CD8-positive, alpha-beta memory T cell (primary cell): ENCODE measurements around the gene SIRT7. TPM values are rescaled to one million over a fixed set of nuclear protein-coding genes. Genes with fewer than 3 reads are reported as not detected.

Source experiments
- CTCF ChIA-PET: fragments of 350-600 bp; sonication (Branson Sonifier 250); formaldehyde crosslinking; loops from one replicate; lab custom pipeline; 2021; ENCODE audit warnings: antibody characterized with exemption; lab: Charles Lee
- POLR2A ChIA-PET: fragments of 350-600 bp; sonication (Branson Sonifier 250); formaldehyde crosslinking; loops from one replicate; lab custom pipeline; 2021; ENCODE audit warnings: antibody characterized with exemption; lab: Charles Lee
- DNase-seq, 5 donors: peaks; one replicate each; pipeline versions ENCODE4 v3.0.0 to v3.0.0-alpha.2; 2020 to 2022; ENCODE audit warnings: mixed read lengths in 1 of 5
- H3K27ac ChIP-seq: one replicate; pipeline ENCODE4 v1.7.0; 2013; ENCODE audit warnings: low read depth, mild to moderate bottlenecking, low read length, moderate library complexity
- H3K27me3 ChIP-seq: 2 replicates; pipeline ENCODE4 v1.7.0; 2013; ENCODE audit warnings: low read length, mild to moderate bottlenecking; ENCODE audit not compliant: insufficient read depth, poor library complexity, severe bottlenecking
- H3K36me3 ChIP-seq: 2 replicates; pipeline ENCODE4 v1.7.0; 2013; ENCODE audit warnings: mild to moderate bottlenecking, low read length, moderate library complexity; ENCODE audit not compliant: insufficient read depth
- H3K4me1 ChIP-seq: 2 replicates; pipeline ENCODE4 v1.7.0; 2013; ENCODE audit warnings: mild to moderate bottlenecking, low read length, moderate library complexity; ENCODE audit not compliant: insufficient read depth
- H3K4me3 ChIP-seq: 2 replicates; pipeline ENCODE4 v1.7.0; 2013; ENCODE audit warnings: mild to moderate bottlenecking, low read length
- H3K9me3 ChIP-seq: 2 replicates; pipeline ENCODE4 v1.7.0; 2013; ENCODE audit warnings: mild to moderate bottlenecking, low read length
- H3K27ac Mint-ChIP-seq, 8 donors: one replicate each; pipeline ENCODE4 v1.8.0; 2020 to 2021; ENCODE audit warnings: mixed read lengths in 8 of 8, mild to moderate bottlenecking in 6 of 8, inconsistent platforms in 3 of 8, moderate library complexity in 3 of 8
- H3K27me3 Mint-ChIP-seq, 2 donors: one replicate each; pipeline ENCODE4 v1.8.0; 2020 to 2021; ENCODE audit warnings: mixed read lengths in 2 of 2, mild to moderate bottlenecking in 1 of 2, moderate library complexity in 1 of 2
- H3K36me3 Mint-ChIP-seq, 3 donors: one replicate each; pipeline ENCODE4 v1.8.0; 2020 to 2021; ENCODE audit warnings: mixed read lengths in 3 of 3, inconsistent platforms in 1 of 3, mild to moderate bottlenecking in 1 of 3
- H3K4me1 Mint-ChIP-seq, 3 donors: one replicate each; pipeline ENCODE4 v1.8.0; 2020 to 2021; ENCODE audit warnings: mixed read lengths in 3 of 3, inconsistent platforms in 1 of 3, mild to moderate bottlenecking in 1 of 3
- H3K4me3 Mint-ChIP-seq, 7 donors: one replicate each; pipeline ENCODE4 v1.8.0; 2020 to 2021; ENCODE audit warnings: mixed read lengths in 7 of 7, mild to moderate bottlenecking in 6 of 7, moderate library complexity in 4 of 7, inconsistent platforms in 2 of 7
- H3K9me3 Mint-ChIP-seq, 5 donors: one replicate each; pipeline ENCODE4 v1.8.0; 2020 to 2022; ENCODE audit warnings: mixed read lengths in 5 of 5, mild to moderate bottlenecking in 3 of 5, moderate library complexity in 2 of 5, inconsistent platforms in 1 of 5
- polyA plus RNA-seq: library from polyadenylated mRNA; unstranded; fragments of 300-500 nt; fragmentation: Illumina TruSeq; gene quantifications from one replicate; pipeline ENCODE4 v1.2.3, GENCODE V29; 2021
- total RNA-seq, 2 experiments: library from RNA; stranded (reverse); gene quantifications; one replicate each; pipeline ENCODE4 v1.2.3, GENCODE V29; 2021

The SIRT7 gene
- total and polyA plus RNA-seq, 3 experiments from 2014 or later = 40.1 to 41.7 (median 41.4) TPM

DNA sequence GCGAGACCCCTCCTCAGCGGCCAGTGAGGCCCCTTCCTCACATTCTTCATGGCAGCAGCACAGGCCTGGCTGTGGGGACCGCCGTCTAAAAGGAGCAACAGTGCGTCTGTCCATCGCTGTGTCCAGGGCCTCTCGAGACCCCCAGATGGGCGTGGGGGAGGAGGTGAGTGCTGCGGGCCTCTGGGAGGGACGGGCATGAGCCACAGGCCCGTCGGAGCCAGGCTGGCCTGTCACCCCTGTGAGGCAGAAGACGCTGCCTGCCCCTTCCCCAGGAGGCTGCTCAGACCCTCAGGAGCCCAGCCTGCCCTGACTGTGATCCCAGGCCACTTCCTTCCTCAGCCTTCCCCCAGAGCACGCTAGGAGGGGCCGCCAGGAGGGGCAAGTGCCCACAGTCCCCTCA is 21.2 kb upstream of the SIRT7 start:
- no peak for DNase-seq
- peaks cover 4 to 11% of the 10 kb centered on the region in 2 donors for H3K27me3 Mint-ChIP-seq
- Histone ChIP-seq H3K4me1 (peaks cover 5% of the 10 kb centered on the region), H3K4me3 (no peak overlapping the region), H3K27ac (no peak overlapping the region), H3K27me3 (no peaks in the 10 kb centered on the region), H3K36me3 (no peaks in the 10 kb centered on the region), H3K9me3 (no peaks in the 10 kb centered on the region)
- no peak overlapping the region for H3K27ac Mint-ChIP-seq
- ChIA-PET CTCF (no interaction called here), POLR2A (no interaction called here)
- H3K4me1 Mint-ChIP-seq = peaks cover 0 to 8% (median 5%) of the 10 kb centered on the region in 3 donors
- peak overlapping the region in 1 of 7 donors; percentile 40 for H3K4me3 Mint-ChIP-seq
- H3K36me3 Mint-ChIP-seq = no peaks in the 10 kb centered on the region
- no peaks in the 10 kb centered on the region for H3K9me3 Mint-ChIP-seq

DNA sequence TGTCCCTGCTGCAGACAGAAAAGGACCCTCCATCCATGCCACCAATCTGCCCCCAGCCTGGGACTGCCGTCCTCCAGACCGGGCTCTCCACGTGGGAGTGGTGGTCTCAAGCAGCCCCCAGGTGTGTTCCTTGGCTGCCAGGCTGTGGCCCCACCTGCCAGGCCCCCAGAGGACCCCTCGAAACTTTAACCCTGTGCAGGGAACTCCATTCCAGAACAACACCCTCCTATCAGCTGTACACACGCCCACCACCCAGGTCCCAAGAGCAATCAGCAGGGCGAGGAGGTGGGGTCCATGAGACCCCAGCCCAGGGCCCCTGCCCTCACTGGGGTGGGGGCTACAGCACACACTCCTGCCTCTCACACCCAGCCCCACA is 17.7 kb upstream of the SIRT7 start:
- Histone ChIP-seq H3K9me3 (no peaks in the 10 kb centered on the region), H3K4me1 (peaks cover 5% of the 10 kb centered on the region), H3K27me3 (no peaks in the 10 kb centered on the region), H3K27ac (peak overlapping the region; percentile 9), H3K36me3 (no peaks in the 10 kb centered on the region), H3K4me3 (no peak overlapping the region)
- DNase-seq = no peak
- H3K4me3 Mint-ChIP-seq = peak overlapping the region; percentile 20 to 62 (median 33)
- CTCF ChIA-PET = no interaction called here
- H3K27ac Mint-ChIP-seq = peak overlapping the region in 1 of 8 donors; percentile 17
- peaks cover 10 to 11% of the 10 kb centered on the region in 2 donors for H3K27me3 Mint-ChIP-seq
- POLR2A ChIA-PET = no interaction called here
- peaks cover 0 to 8% (median 7%) of the 10 kb centered on the region in 3 donors for H3K4me1 Mint-ChIP-seq
- H3K36me3 Mint-ChIP-seq = no peaks in the 10 kb centered on the region
- H3K9me3 Mint-ChIP-seq = no peaks in the 10 kb centered on the region

DNA sequence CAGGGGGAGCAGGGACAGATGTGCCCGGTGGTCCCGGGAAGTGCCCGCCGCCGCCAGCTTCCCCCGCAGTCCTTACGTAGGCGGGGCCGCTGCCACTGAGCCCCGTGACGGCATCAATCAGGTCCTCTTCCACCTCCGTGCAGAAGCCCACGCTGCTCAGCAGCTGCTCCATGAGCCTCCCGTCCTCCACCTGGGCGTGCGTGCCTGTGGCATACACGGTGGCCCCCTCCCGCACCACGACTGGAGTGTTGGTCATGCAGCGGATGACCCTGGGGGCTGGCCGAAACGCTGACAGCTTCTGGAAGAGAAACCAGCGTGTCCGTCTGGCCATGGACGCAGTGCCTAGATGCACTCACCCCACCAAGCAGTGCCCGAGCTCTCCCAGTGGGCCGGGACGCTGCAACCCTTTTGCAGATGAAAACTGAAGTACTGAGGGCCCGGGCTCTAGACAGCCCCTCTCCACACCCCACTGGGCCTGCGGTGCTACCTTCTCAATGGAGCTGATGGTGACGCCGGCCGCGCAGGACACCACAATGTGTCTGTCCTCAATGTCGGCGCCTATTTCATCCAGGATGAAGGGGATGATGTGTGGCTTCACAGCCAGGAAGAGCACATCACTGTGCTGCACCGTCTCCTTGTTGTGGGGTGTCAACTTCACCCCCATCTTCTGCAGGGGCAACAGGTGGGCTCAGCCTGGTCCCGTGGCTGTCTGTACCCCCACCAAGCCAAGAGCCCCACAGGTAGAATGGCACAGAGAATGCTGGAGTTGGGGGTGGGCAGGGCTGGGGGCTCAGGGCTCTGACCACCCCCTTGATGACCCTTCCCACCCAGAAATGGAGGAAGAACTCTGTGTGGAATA is 17.1 kb upstream of the SIRT7 start:
- Mint-ChIP-seq H3K4me3 (peak overlapping the region in 1 of 7 donors; percentile 62), H3K27ac (no peak overlapping the region), H3K27me3 (peaks cover 5 to 11% of the 10 kb centered on the region in 2 donors), H3K36me3 (no peaks in the 10 kb centered on the region), H3K9me3 (no peaks in the 10 kb centered on the region), H3K4me1 (peaks cover 0 to 8% (median 7%) of the 10 kb centered on the region in 3 donors)
- H3K4me1 ChIP-seq = peaks cover 5% of the 10 kb centered on the region
- CTCF ChIA-PET = interaction anchor here (1.4 kb wide), 1 partner anchor 86 kb away, joined by 3 read pairs; no protein-coding TSS in a partner anchor
- no peak overlapping the region for H3K4me3 ChIP-seq
- POLR2A ChIA-PET = no interaction called here
- no peak for DNase-seq
- no peaks in the 10 kb centered on the region for H3K27me3 ChIP-seq
- no peaks in the 10 kb centered on the region for H3K9me3 ChIP-seq
- no peaks in the 10 kb centered on the region for H3K36me3 ChIP-seq
- no peak overlapping the region for H3K27ac ChIP-seq

DNA sequence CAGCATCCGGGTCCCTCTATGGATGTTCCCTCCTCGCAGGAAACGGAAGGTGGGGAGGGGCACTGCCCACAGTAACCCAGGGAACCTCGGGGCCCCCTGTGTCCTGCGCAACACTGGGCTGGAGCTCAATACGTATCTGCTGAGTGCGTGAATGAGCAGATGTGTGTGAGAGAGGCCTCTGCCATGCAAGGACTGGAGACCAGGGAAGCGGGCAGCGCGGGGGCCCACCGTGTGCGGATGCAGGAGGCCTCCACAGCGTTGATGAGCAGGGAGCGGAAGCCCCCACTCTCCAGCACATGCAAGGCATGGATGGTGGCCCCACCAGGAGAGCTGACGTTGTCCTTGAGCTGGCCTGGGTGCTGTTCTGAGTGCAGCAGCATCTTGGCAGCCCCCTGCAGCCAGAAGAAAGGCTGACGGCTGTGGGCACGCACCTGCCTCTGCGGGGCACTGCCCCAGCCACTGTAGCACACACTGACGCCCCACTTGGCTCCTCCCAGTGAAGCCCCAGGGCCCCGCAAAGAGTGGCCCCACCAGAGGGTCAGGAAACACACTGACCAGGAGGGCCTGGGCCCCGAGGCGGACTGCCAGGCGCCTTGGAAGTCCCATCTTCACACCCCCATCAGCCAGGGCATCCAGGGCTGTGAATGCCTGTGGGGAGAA is 16.3 kb upstream of the SIRT7 start:
- Mint-ChIP-seq H3K9me3 (no peaks in the 10 kb centered on the region), H3K27me3 (peaks cover 5 to 15% of the 10 kb centered on the region in 2 donors), H3K4me3 (peak overlapping the region in 1 of 7 donors; percentile 12), H3K27ac (no peak overlapping the region), H3K36me3 (no peaks in the 10 kb centered on the region), H3K4me1 (peaks cover 0 to 8% (median 7%) of the 10 kb centered on the region in 3 donors)
- Histone ChIP-seq H3K27ac (no peak overlapping the region), H3K4me1 (peaks cover 5% of the 10 kb centered on the region), H3K27me3 (no peaks in the 10 kb centered on the region), H3K36me3 (no peaks in the 10 kb centered on the region), H3K9me3 (no peaks in the 10 kb centered on the region), H3K4me3 (no peak overlapping the region)
- no peak for DNase-seq
- POLR2A ChIA-PET = no interaction called here
- CTCF ChIA-PET = interaction anchor here (1.4 to 1.5 kb wide), 2 partner anchors 25 to 87 kb away, joined by 3 to 4 read pairs; no protein-coding TSS in a partner anchor

DNA sequence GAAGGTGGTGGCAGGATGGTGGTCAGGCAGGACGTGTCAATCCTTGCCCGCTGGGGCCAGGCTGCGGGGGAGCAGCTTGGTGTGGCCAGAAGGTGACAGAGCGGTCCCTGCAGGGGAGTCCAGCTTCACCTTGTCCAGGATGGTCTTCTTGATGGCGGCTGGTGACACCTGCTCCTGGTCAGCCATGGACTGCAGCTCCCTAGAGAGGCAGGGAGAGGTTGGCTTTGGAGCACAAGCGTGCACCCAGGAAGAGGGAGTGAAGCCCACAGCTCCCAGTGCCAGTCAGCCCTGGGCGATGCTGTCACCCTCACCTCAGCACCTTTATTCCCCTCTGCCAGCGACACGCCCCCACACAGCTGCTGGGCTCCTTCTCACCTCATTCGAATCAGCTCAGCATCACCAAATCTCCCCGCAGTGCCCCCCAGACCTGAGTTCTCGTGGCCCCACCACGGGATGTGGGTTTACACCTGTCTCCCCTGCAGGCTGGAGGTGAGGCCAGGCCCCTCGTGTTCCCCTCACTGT is 15.3 kb upstream of the SIRT7 start:
- Mint-ChIP-seq H3K36me3 (no peaks in the 10 kb centered on the region), H3K9me3 (no peaks in the 10 kb centered on the region), H3K4me3 (no peak overlapping the region), H3K4me1 (peaks cover 0 to 12% (median 7%) of the 10 kb centered on the region in 3 donors), H3K27ac (no peak overlapping the region), H3K27me3 (peaks cover 5 to 18% of the 10 kb centered on the region in 2 donors)
- no peaks in the 10 kb centered on the region for H3K36me3 ChIP-seq
- ChIA-PET CTCF (interaction anchor here (1.4 to 1.5 kb wide), 2 partner anchors 26 to 88 kb away, joined by 3 to 4 read pairs; no protein-coding TSS in a partner anchor), POLR2A (no interaction called here)
- peaks cover 7% of the 10 kb centered on the region for H3K27me3 ChIP-seq
- H3K9me3 ChIP-seq = no peaks in the 10 kb centered on the region
- H3K27ac ChIP-seq = no peak overlapping the region
- no peak overlapping the region for H3K4me3 ChIP-seq
- peak in 1 of 5 donors; percentile 26 for DNase-seq
- peaks cover 12% of the 10 kb centered on the region for H3K4me1 ChIP-seq

DNA sequence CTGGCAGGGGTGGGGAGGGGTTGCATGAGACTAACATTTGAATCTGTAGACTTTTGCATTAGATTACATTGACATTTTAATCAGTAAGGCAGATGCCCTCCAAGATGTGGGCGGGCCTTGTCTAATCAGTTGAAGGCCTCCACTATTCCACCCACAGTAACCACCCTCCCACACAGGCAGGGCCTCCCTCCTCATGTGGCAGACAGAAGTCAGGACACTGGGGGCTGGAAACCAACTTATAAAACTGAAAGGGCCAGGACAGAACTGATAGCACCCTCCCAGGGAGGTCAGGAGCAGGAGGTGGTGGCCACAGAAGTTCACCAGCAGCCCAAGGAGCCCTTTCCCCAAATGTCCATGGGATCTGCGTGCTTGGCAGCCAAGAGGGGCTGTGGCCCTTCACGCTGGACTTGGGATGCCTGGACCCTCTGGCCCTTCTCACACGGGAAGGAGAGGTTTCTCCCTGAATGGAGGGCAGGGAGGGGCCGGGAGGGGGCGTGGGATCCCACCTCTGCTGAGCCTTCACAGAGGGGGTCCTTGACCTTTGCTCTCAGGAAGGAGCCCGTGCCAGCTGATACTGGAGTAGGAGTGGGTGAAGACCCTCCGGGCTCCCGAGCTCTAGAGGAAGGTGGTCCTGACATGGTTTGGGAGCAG is 14.5 kb upstream of the SIRT7 start:
- no peak overlapping the region for H3K4me3 Mint-ChIP-seq
- Histone ChIP-seq H3K4me3 (no peak overlapping the region), H3K36me3 (no peaks in the 10 kb centered on the region), H3K9me3 (no peaks in the 10 kb centered on the region), H3K27ac (no peak overlapping the region), H3K4me1 (peaks cover 15% of the 10 kb centered on the region), H3K27me3 (peaks cover 7% of the 10 kb centered on the region)
- no peaks in the 10 kb centered on the region for H3K9me3 Mint-ChIP-seq
- ChIA-PET POLR2A (no interaction called here), CTCF (no interaction called here)
- peaks cover 5 to 14% of the 10 kb centered on the region in 2 donors for H3K27me3 Mint-ChIP-seq
- peaks cover 0 to 7% (median 5%) of the 10 kb centered on the region in 3 donors for H3K4me1 Mint-ChIP-seq
- no peaks in the 10 kb centered on the region for H3K36me3 Mint-ChIP-seq
- DNase-seq = no peak
- peak overlapping the region in 1 of 8 donors; percentile 48 for H3K27ac Mint-ChIP-seq

DNA sequence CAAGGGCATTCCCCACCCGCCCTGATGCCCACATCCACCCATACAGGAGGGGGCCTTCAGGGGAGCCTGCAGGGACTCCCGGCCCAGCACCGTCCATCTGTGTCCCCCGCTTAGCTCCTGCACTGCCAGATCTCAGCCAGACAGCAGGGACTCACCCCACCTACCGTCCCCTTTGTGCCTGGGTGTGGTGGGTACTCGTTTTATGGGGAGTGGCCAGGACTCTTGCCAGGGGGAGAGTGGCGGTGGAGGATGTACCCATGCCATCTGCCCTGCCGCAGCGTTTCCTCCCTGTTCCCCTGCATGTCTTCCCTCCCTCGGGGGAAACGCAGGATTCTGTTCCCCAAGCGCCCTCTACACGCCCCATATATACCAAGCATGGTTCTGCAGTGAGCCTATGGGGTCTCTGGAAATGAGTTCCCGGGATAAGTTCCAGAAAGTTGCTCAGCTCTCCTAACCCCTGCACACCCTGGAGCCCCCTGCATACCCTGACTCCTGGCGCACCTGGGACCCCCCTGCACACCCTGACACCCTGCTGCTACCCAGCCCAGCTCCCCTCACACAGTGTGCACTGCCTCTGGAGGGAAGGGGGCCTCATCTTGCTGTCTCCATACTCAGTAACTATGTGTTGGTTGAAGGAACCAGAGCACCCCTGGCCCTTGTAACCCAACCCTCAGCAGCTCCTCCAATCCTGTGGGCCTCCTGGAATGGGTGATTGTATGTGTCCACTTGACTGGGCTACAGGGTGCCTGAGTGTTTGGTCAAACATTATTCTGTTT is 13.8 kb upstream of the SIRT7 start:
- H3K9me3 Mint-ChIP-seq = no peaks in the 10 kb centered on the region
- POLR2A ChIA-PET = no interaction called here
- CTCF ChIA-PET = interaction anchor here (1.4 kb wide), 1 partner anchor 28 kb away, joined by 3 read pairs; no protein-coding TSS in a partner anchor

More for the DNA sequence above, 13.8 kb upstream of the SIRT7 start:
- Mint-ChIP-seq H3K27ac (peak overlapping the region in 1 of 8 donors; percentile 48), H3K36me3 (no peaks in the 10 kb centered on the region), H3K27me3 (peaks cover 5 to 14% of the 10 kb centered on the region in 2 donors), H3K4me1 (peaks cover 0 to 6% (median 4%) of the 10 kb centered on the region in 3 donors), H3K4me3 (peak overlapping the region in 1 of 7 donors; percentile 50)
- no peak for DNase-seq
- Histone ChIP-seq H3K27me3 (peaks cover 7% of the 10 kb centered on the region), H3K36me3 (no peaks in the 10 kb centered on the region), H3K4me1 (peaks cover 14% of the 10 kb centered on the region), H3K9me3 (no peaks in the 10 kb centered on the region), H3K4me3 (no peak overlapping the region), H3K27ac (no peak overlapping the region)
